HEK293 (cell line): ENCODE measurements around the gene MYH3.
A peak's percentile ranks its signal among the peaks of the same experiment; 100 is the strongest.

Source experiments
- CTCF ChIP-seq: fragments of 450-650 bp; formaldehyde crosslinking; IDR thresholded peaks from 2 replicates; pipeline ENCODE4 v1.5.1; 2016; ENCODE audit warnings: missing biosample characterization, missing genetic modification characterization
- YY1 ChIP-seq: fragments of 450-650 bp; formaldehyde crosslinking; IDR thresholded peaks from 2 replicates; pipeline ENCODE4 v1.5.1; 2018; ENCODE audit warnings: missing biosample characterization, missing genetic modification characterization
- ZNF121 ChIP-seq: fragments of 450-650 bp; formaldehyde crosslinking; IDR thresholded peaks from 2 replicates; pipeline ENCODE4 v1.5.1; 2016; ENCODE audit warnings: missing biosample characterization, missing genetic modification characterization
- ZNF169 ChIP-seq: fragments of 450-650 bp; formaldehyde crosslinking; IDR thresholded peaks from 2 replicates; pipeline ENCODE4 v1.5.1; 2016; ENCODE audit warnings: missing biosample characterization, missing genetic modification characterization
- ZNF266 ChIP-seq: fragments of 450-650 bp; formaldehyde crosslinking; IDR thresholded peaks from 2 replicates; pipeline ENCODE4 v1.5.1; 2016; ENCODE audit warnings: missing biosample characterization, missing genetic modification characterization, low read depth
- ZNF280C ChIP-seq: fragments of 450-650 bp; formaldehyde crosslinking; IDR thresholded peaks from 2 replicates; pipeline ENCODE4 v1.5.1; 2016; ENCODE audit warnings: missing biosample characterization, missing genetic modification characterization
- ZNF670 ChIP-seq: fragments of 450-650 bp; formaldehyde crosslinking; IDR thresholded peaks from 2 replicates; pipeline ENCODE4 v1.5.1; 2016; ENCODE audit warnings: missing biosample characterization, missing genetic modification characterization, low read depth

DNA sequence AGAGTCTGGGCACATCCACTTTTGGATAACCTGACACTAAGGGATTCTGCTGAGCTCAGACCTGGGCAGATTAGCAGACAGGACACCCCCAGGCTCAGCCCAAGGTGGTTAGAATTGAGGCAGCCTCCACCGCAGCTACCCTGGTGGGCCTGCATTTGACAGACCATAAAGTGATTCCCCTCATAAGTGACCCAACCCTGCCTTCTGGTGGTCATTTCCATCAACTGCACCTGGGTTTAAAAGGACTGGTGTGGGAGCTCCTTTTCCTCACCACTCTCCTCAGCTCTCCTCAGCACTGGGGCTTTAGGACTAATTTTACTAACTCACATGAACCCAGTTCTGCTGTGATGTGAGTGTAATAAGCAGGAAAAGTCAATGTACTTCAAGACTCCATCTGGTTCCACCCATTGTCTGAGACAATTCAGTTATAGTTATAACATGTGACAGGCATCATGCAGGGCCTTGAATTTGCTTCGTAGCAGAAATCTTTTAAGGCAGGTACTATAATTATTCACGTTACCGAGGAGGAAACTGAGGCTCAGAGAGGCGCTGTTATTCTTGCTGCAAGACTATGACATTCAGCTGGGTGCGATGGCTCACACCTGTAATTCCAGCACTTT is 42.5 kb downstream of the MYH3 start:
- TF ChIP-seq ZNF266 (tag by site-specific recombination) (no peak), ZNF280C (tag by site-specific recombination) (no peak), ZNF121 (no peak), YY1 (tag by site-specific recombination) (no peak), ZNF169 (tag by site-specific recombination) (no peak), CTCF (tag by site-specific recombination) (peak; percentile 70), ZNF670 (no peak)
